HEK293 (cell line): ENCODE results near the gene SLC35F4.

ENCODE experiments used
- CTCF ChIA-PET: fragments of 350-600 bp; formaldehyde crosslinking; extraction: SDS; loops from one replicate; lab custom pipeline; 2021; ENCODE audit warnings: antibody characterized with exemption; lab: Yijun Ruan, JAX
- POLR2A ChIA-PET: fragments of 300-600 bp; formaldehyde crosslinking; extraction: SDS; loops from one replicate; lab custom pipeline; 2020; ENCODE audit warnings: antibody characterized with exemption, inconsistent platforms; lab: Yijun Ruan, JAX
- H3K27ac ChIP-seq: fragments of 200-500 bp; sonication (Bioruptor generic); 2 replicates; pipeline ENCODE4 v1.5.1; 2014; ENCODE audit warnings: low read depth, low read length, control low read depth, inconsistent platforms; ENCODE audit errors: extremely low read depth
- H3K36me3 ChIP-seq, 2 experiments: fragments of 200-500 bp in 1 of 2; sonication (Bioruptor generic) in 1 of 2; 1 replicate in 1 of 2; 2 replicates in 1 of 2; pipeline ENCODE4 v1.5.1; 2014 to 2017; ENCODE audit warnings: inconsistent platforms in 2 of 2, low read length in 2 of 2; ENCODE audit not compliant: control insufficient read depth in 2 of 2, insufficient read depth in 1 of 2
- H3K4me1 ChIP-seq: fragments of 200-500 bp; sonication (Bioruptor generic); 2 replicates; pipeline ENCODE4 v1.5.1; 2014; ENCODE audit warnings: mild to moderate bottlenecking, low read length, inconsistent platforms; ENCODE audit not compliant: control insufficient read depth, insufficient read depth
- H3K4me3 ChIP-seq: 2 replicates; pipeline ENCODE4 v1.5.1; 2011; ENCODE audit warnings: low read depth, mild to moderate bottlenecking, control low read depth, low read length, moderate library complexity
- H3K9me3 ChIP-seq: fragments of 200-500 bp; sonication (Bioruptor generic); 2 replicates; pipeline ENCODE4 v1.5.1; 2014; ENCODE audit warnings: low read depth, low read length, inconsistent platforms; ENCODE audit not compliant: control insufficient read depth, insufficient read depth
- FEZF1 ChIP-seq: fragments of 450-650 bp; formaldehyde crosslinking; IDR thresholded peaks from 2 replicates; pipeline ENCODE4 v1.5.1; 2016; ENCODE audit warnings: missing biosample characterization, missing genetic modification characterization
- GLI2 ChIP-seq: fragments of 450-650 bp; formaldehyde crosslinking; IDR thresholded peaks from 2 replicates; pipeline ENCODE4; 2017; ENCODE audit warnings: missing biosample characterization, missing genetic modification characterization, low read depth, borderline replicate concordance
- GLI4 ChIP-seq: fragments of 450-650 bp; formaldehyde crosslinking; IDR thresholded peaks from 2 replicates; pipeline ENCODE4 v1.5.1; 2016; ENCODE audit warnings: missing biosample characterization, missing genetic modification characterization
- OSR2 ChIP-seq: fragments of 450-650 bp; formaldehyde crosslinking; IDR thresholded peaks from 2 replicates; pipeline ENCODE4 v1.5.1; 2016; ENCODE audit warnings: missing biosample characterization, missing genetic modification characterization
- RBAK ChIP-seq: fragments of 450-650 bp; formaldehyde crosslinking; IDR thresholded peaks from 2 replicates; pipeline ENCODE4 v1.5.1; 2016; ENCODE audit warnings: missing biosample characterization, missing genetic modification characterization
- REPIN1 ChIP-seq: fragments of 450-650 bp; formaldehyde crosslinking; IDR thresholded peaks from 2 replicates; pipeline ENCODE4 v1.5.1; 2017; ENCODE audit warnings: missing biosample characterization, missing genetic modification characterization, low read depth
- SCRT2 ChIP-seq: fragments of 450-650 bp; formaldehyde crosslinking; IDR thresholded peaks from 2 replicates; pipeline ENCODE4 v1.5.1; 2016; ENCODE audit warnings: missing biosample characterization, missing genetic modification characterization
- ZBTB1 ChIP-seq: fragments of 450-650 bp; formaldehyde crosslinking; IDR thresholded peaks from 2 replicates; pipeline ENCODE4 v1.5.1; 2016; ENCODE audit warnings: missing biosample characterization, missing genetic modification characterization
- ZFP37 ChIP-seq: fragments of 450-650 bp; formaldehyde crosslinking; IDR thresholded peaks from 2 replicates; pipeline ENCODE4 v1.5.1; 2016; ENCODE audit warnings: missing biosample characterization, missing genetic modification characterization
- ZFP69B ChIP-seq: fragments of 450-650 bp; formaldehyde crosslinking; IDR thresholded peaks from 2 replicates; pipeline ENCODE4 v1.5.1; 2016; ENCODE audit warnings: missing biosample characterization, missing genetic modification characterization
- ZNF16 ChIP-seq: fragments of 450-650 bp; formaldehyde crosslinking; IDR thresholded peaks from 2 replicates; pipeline ENCODE4 v1.5.1; 2016; ENCODE audit warnings: low read depth, missing biosample characterization, missing genetic modification characterization
- ZNF169 ChIP-seq: fragments of 450-650 bp; formaldehyde crosslinking; IDR thresholded peaks from 2 replicates; pipeline ENCODE4 v1.5.1; 2016; ENCODE audit warnings: missing biosample characterization, missing genetic modification characterization
- ZNF341 ChIP-seq: fragments of 450-650 bp; formaldehyde crosslinking; IDR thresholded peaks from 2 replicates; pipeline ENCODE4; 2016; ENCODE audit warnings: low read depth, missing biosample characterization, missing genetic modification characterization
- ZNF514 ChIP-seq: fragments of 450-650 bp; formaldehyde crosslinking; IDR thresholded peaks from 2 replicates; pipeline ENCODE4 v1.5.1; 2016; ENCODE audit warnings: missing biosample characterization, missing genetic modification characterization
- ZNF626 ChIP-seq: fragments of 450-650 bp; sonication (Bioruptor Pico); formaldehyde crosslinking; IDR thresholded peaks from 2 replicates; pipeline ENCODE4 v1.5.1; 2018; ENCODE audit warnings: missing biosample characterization, missing genetic modification characterization, inconsistent platforms
- ZSCAN30 ChIP-seq: fragments of 450-650 bp; IDR thresholded peaks from 2 replicates; pipeline ENCODE4 v1.5.1; 2018; ENCODE audit warnings: missing biosample characterization, mild to moderate bottlenecking, missing genetic modification characterization, moderate library complexity
- ZXDB ChIP-seq: fragments of 450-650 bp; formaldehyde crosslinking; IDR thresholded peaks from 2 replicates; pipeline ENCODE4 v1.5.1; 2016; ENCODE audit warnings: missing biosample characterization, missing genetic modification characterization
- TF ChIP-seq, protein P1 (sequence below): fragments of 450-650 bp; formaldehyde crosslinking; IDR thresholded peaks from 2 replicates; pipeline ENCODE4 v1.5.1; 2017; ENCODE audit warnings: missing biosample characterization, missing genetic modification characterization
- TF ChIP-seq, protein P2 (sequence below): fragments of 450-650 bp; formaldehyde crosslinking; IDR thresholded peaks from 2 replicates; pipeline ENCODE4 v1.5.1; 2016; ENCODE audit warnings: missing biosample characterization, missing genetic modification characterization
- TF ChIP-seq, protein P3 (sequence below): fragments of 450-650 bp; formaldehyde crosslinking; IDR thresholded peaks from 2 replicates; pipeline ENCODE4 v1.5.1; 2016; ENCODE audit warnings: missing biosample characterization, missing genetic modification characterization
- TF ChIP-seq, protein P4 (sequence below): fragments of 450-650 bp; formaldehyde crosslinking; IDR thresholded peaks from 2 replicates; pipeline ENCODE4 v1.5.1; 2017; ENCODE audit warnings: missing biosample characterization, missing genetic modification characterization
- TF ChIP-seq, protein P5 (sequence below): IDR thresholded peaks from 2 replicates; pipeline ENCODE4 v1.6.1; 2011; ENCODE audit warnings: mild to moderate bottlenecking, low read depth, low read length, borderline replicate concordance

SLC35F4 gene

DNA sequence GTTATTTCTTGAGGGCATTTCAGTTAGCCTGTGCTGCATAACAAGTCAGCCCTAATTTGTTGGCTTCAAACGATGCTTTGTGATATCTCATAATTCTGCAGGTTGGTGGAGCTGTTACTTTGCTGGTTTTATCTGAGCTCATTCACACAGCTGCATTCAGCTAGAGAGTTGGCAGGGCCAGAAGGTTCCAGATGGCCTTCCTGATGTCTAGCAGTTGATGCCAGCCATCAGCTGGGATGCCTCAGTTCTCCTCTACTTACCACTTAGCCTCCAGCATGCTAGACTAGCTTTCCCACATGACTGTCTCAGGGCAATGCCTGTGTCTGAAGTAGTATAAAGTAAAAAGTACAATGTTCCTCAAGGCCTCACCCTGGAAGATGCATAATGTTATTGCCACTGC, 130.6 kb downstream of the SLC35F4 start (continued):
- TF ChIP-seq, protein P1, sequence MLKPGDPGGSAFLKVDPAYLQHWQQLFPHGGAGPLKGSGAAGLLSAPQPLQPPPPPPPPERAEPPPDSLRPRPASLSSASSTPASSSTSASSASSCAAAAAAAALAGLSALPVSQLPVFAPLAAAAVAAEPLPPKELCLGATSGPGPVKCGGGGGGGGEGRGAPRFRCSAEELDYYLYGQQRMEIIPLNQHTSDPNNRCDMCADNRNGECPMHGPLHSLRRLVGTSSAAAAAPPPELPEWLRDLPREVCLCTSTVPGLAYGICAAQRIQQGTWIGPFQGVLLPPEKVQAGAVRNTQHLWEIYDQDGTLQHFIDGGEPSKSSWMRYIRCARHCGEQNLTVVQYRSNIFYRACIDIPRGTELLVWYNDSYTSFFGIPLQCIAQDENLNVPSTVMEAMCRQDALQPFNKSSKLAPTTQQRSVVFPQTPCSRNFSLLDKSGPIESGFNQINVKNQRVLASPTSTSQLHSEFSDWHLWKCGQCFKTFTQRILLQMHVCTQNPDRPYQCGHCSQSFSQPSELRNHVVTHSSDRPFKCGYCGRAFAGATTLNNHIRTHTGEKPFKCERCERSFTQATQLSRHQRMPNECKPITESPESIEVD (tag by site-specific recombination): no peak
- TF ChIP-seq, protein P2, sequence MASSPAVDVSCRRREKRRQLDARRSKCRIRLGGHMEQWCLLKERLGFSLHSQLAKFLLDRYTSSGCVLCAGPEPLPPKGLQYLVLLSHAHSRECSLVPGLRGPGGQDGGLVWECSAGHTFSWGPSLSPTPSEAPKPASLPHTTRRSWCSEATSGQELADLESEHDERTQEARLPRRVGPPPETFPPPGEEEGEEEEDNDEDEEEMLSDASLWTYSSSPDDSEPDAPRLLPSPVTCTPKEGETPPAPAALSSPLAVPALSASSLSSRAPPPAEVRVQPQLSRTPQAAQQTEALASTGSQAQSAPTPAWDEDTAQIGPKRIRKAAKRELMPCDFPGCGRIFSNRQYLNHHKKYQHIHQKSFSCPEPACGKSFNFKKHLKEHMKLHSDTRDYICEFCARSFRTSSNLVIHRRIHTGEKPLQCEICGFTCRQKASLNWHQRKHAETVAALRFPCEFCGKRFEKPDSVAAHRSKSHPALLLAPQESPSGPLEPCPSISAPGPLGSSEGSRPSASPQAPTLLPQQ: no peak
- TF ChIP-seq ZNF169 (no peak), ZFP69B (tag by site-specific recombination) (no peak), ZNF626 (tag by site-specific recombination) (no peak)
- TF ChIP-seq, all 188 proteins: peak for 0

DNA sequence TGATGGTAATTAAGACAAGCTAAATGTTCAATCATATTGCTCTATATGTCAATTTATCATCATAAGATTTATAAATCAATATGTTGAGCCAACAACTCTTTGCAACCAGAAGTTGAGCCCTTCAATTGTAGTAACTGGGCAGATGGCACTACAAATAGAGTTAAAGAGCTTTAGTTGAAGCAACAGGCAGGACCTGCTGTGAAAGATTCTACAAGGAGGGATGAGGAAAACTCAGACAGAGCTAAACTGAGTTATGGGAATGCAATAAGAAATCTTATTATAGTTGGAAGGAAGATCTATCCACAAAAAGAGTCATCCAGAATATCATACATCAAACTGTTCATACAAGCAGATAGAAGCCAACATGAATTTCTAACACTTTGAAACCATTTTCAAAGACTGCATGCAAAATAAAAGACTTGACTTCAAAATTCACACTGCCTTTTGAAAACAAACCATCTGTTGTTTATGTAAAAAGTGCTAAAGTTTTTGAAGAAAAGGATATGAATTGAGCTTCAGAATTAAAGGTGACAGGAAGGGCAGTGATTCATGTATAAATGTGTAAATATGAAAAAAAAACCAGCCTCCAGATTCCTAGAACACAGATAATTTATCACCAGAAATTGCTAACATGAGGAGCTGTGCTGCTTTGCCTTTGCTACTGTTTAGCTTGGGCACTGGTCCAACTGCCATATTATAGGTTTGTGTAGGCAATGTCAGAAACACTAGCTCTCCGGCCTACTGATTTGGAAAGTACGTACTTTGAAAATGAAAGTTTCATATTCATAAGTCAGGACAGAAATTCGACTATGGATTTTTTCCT, 133.2 kb downstream of the SLC35F4 start:
- H3K36me3 ChIP-seq: no peaks in the 10 kb centered on the region
- ChIA-PET POLR2A (no interaction called here), CTCF (interaction anchor here (0.5 to 0.8 kb wide), 4 partner anchors 16 to 162 kb away, joined by 3 to 4 read pairs (median 3); no protein-coding TSS in a partner anchor)
- H3K4me1 ChIP-seq: 0 out of 2 replicates have a peak, but pooled peaks cover 2% of the 10 kb centered on the region
- H3K27ac ChIP-seq: no peak overlapping the region
- no peak for TF ChIP-seq GLI4 (tag by site-specific recombination)
- TF ChIP-seq OSR2: peak; percentile 48; the same call in 1 of the 2 replicates
- no peak for TF ChIP-seq ZNF169
- peak; percentile 55 for TF ChIP-seq SCRT2 (tag by site-specific recombination)
- no peak for TF ChIP-seq ZXDB
- no peak overlapping the region for H3K4me3 ChIP-seq
- H3K9me3 ChIP-seq: no peaks in the 10 kb centered on the region

DNA sequence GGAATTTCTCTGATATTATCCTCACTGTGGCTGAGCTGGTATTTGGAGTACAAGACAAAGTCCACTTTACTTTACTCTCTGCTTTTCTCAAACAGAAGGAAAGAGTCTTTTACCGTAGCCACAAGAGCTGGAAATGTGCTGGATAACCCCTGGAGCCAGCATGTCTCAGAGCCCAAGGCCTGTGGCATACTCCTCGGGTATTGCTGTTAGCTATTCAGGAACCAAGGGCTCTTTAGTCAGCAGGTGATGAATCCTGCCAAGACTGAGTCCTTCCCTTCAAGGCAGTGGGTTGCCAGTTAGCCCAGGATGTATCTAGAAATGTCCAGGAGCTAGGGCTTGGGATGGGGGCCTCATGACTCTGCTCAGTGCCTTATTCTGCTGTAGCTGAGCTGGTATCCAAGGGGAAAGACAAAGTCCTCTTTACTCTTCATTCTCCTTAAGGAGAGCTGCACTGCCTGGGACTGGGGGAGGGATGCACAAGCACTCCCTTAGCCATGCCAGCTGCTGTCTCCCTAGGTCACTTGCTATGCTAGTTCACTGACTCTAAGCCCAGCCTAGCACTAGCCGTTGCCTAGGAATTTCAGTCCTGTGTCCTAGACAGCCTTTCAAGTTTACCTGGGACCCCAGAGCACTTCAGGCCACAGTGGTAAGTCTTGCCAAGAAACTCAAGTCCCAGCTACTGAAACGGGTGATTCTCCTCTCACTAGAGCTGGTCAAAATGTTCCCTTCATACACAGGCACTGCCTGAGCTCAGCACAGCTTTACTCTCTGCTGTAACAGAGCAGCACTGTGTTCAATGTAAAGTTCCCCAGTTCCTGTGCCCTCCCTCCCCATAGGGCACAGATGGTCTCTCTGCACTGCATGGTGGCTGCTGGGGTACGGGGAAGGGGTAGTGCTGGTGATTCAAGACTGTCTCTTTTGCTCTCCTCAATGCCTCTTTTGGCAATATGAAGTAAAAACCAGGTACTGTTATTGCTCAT, 136.4 kb downstream of the SLC35F4 start:
- H3K9me3 ChIP-seq: no peaks in the 10 kb centered on the region
- 0 out of 2 replicates have a peak, but pooled peaks cover 2% of the 10 kb centered on the region for H3K4me1 ChIP-seq
- H3K4me3 ChIP-seq: no peak overlapping the region
- ChIA-PET POLR2A (no interaction called here), CTCF (no interaction called here)
- H3K36me3 ChIP-seq: no peaks in the 10 kb centered on the region
- H3K27ac ChIP-seq: no peak overlapping the region
- TF ChIP-seq RBAK (no peak), ZSCAN30 (tag by site-specific recombination) (no peak), GLI2 (no peak), FEZF1 (tag by site-specific recombination) (no peak), REPIN1 (tag by site-specific recombination) (no peak), ZNF514 (tag by site-specific recombination) (no peak), ZBTB1 (no peak), ZNF16 (tag by site-specific recombination) (no peak), ZNF341 (tag by site-specific recombination) (no peak), ZFP37 (tag by site-specific recombination) (no peak)
- TF ChIP-seq, protein P3, sequence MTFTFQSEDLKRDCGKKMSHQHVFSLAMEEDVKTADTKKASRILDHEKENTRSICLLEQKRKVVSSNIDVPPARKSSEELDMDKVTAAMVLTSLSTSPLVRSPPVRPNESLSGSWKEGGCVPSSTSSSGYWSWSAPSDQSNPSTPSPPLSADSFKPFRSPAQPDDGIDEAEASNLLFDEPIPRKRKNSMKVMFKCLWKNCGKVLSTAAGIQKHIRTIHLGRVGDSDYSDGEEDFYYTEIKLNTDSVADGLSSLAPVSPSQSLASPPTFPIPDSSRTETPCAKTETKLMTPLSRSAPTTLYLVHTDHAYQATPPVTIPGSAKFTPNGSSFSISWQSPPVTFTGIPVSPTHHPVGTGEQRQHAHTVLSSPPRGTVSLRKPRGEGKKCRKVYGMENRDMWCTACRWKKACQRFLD (tag by site-specific recombination): no peak
- TF ChIP-seq, protein P4, sequence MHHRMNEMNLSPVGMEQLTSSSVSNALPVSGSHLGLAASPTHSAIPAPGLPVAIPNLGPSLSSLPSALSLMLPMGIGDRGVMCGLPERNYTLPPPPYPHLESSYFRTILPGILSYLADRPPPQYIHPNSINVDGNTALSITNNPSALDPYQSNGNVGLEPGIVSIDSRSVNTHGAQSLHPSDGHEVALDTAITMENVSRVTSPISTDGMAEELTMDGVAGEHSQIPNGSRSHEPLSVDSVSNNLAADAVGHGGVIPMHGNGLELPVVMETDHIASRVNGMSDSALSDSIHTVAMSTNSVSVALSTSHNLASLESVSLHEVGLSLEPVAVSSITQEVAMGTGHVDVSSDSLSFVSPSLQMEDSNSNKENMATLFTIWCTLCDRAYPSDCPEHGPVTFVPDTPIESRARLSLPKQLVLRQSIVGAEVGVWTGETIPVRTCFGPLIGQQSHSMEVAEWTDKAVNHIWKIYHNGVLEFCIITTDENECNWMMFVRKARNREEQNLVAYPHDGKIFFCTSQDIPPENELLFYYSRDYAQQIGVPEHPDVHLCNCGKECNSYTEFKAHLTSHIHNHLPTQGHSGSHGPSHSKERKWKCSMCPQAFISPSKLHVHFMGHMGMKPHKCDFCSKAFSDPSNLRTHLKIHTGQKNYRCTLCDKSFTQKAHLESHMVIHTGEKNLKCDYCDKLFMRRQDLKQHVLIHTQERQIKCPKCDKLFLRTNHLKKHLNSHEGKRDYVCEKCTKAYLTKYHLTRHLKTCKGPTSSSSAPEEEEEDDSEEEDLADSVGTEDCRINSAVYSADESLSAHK (tag by site-specific recombination): no peak
- TF ChIP-seq, protein P5, sequence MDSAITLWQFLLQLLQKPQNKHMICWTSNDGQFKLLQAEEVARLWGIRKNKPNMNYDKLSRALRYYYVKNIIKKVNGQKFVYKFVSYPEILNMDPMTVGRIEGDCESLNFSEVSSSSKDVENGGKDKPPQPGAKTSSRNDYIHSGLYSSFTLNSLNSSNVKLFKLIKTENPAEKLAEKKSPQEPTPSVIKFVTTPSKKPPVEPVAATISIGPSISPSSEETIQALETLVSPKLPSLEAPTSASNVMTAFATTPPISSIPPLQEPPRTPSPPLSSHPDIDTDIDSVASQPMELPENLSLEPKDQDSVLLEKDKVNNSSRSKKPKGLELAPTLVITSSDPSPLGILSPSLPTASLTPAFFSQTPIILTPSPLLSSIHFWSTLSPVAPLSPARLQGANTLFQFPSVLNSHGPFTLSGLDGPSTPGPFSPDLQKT: no peak
